GM12872 (cell line): ENCODE data around the gene LCE1C.

Source experiments
- CTCF ChIP-seq: IDR thresholded peaks from 3 replicates; pipeline ENCODE4 v1.5.1; 2011; ENCODE audit warnings: low read depth, mild to moderate bottlenecking, low read length, moderate library complexity; ENCODE audit not compliant: insufficient read depth

Gene LCE1C

GRCh38 chr1:152806576-152806975 is at the start of gene LCE1C:
LCE1C (minus strand) TSS chr1:152806651; CDS start chr1:152805478, 1,173 bp downstream.
- TF ChIP-seq CTCF, result no peak

GRCh38 chr1:152855661-152856060 is 49.2 kb upstream of the LCE1C start:
- no peak for TF ChIP-seq CTCF

- no peak for TF ChIP-seq CTCF
Observed at GRCh38 chr1:152842556-152842955, 36.1 kb upstream of the LCE1C start, which contains the start of gene LCE6A. LCE6A (plus strand) TSS chr1:152842856; CDS start chr1:152843521, 665 bp downstream.

- TF ChIP-seq CTCF, result no peak
Observed at GRCh38 chr1:152836870-152837269, 30.4 kb upstream of the LCE1C start.

- TF ChIP-seq CTCF, result no peak
Observed at GRCh38 chr1:152827173-152827572, 20.7 kb upstream of the LCE1C start, which contains the start of gene LCE1A. LCE1A (plus strand) TSS chr1:152827473; CDS start chr1:152827473, 0 bp downstream.

- TF ChIP-seq CTCF, result no peak
Observed at GRCh38 chr1:152824964-152825363, 18.5 kb upstream of the LCE1C start.

- TF ChIP-seq CTCF, result peak; percentile 27; the same call in 1 of the 3 replicates
Observed at GRCh38 chr1:152823294-152823693, 16.8 kb upstream of the LCE1C start.
